T-helper 2 cell (primary cell): ENCODE measurements around the gene KRT17.
"Not testable (repeated sequence)": the region's sequence is repeated elsewhere in the genome, so short reads cannot be mapped to it uniquely, and the experiment has no call there.

Experiments used
- DNase-seq, 5 experiments: peaks; one replicate each; pipeline versions ENCODE4 v3.0.0 to v3.0.0-alpha.2; 2012 to 2022

Gene KRT17

DNA sequence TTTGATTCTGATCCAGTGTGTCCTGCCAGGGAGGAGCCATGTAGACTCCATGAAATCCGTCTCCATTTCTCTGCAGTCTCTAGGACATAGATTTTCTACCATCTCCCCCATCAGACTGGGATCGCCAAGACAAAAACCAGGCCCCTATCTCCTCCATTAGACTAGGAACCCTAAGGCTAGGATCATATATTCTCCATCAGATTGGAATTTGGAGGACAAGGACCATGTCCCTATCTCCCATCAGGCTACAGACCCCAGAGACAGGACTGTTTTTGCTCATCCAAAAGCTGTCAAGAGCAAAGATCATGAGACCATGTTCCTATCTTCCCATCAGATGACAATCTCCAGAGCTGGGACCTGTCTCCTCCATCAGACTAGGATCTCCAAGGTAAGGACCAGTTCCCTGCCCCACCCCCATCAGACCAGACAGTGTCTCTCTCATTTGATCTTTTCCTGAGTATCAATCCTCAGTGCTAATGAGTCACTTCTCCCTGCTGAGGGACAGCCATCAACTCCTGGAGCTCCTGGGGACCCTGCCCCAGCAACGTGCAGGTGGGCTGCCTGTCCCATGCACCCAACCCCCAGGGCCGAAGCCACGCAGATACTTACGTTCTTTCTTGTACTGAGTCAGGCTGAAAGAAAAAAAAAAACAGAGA is 4.3 kb downstream of the KRT17 start:
- not testable (repeated sequence) for DNase-seq

DNA sequence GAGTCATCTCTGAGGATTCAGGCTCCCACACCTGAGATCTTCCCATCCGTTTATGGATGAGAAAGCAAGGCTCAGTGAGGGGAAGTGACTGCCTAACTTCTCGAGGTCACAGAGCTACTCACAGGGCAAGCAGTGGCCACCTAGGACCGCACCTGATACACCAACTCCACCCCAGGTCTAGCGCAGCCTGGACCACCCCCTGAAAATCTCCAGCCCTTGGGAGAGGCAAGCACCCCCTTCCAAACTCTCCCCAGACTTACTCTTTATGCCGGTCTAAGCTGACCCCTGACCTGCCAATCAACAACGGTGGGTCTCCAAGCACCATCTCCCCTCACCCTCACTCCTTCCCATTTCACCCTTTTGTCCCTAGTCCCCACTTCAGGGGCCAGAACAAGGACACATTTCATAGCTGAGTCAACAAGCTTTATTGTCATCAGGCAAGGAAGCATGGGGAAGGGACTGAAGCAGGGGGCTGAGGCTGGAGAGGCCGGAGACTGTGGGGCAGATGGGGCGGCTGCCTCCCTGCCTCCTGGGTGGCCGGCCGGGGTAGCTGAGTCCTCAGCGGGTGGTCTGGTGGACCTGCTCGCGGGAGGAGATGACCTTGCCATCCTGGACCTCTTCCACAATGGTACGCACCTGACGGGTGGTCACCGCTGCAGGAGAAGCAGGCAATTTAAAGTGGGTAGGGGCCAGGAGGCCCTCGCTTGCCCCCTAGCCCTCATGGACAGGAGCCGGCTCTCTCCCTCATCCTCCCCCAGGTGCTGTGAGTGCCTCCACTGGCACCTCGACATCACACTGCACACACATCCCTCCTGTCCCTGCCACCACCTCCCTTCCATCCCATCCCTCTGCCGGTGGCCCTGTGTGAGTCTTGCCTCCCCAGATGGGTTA is 5.1 kb downstream of the KRT17 start:
- no peak for DNase-seq

DNA sequence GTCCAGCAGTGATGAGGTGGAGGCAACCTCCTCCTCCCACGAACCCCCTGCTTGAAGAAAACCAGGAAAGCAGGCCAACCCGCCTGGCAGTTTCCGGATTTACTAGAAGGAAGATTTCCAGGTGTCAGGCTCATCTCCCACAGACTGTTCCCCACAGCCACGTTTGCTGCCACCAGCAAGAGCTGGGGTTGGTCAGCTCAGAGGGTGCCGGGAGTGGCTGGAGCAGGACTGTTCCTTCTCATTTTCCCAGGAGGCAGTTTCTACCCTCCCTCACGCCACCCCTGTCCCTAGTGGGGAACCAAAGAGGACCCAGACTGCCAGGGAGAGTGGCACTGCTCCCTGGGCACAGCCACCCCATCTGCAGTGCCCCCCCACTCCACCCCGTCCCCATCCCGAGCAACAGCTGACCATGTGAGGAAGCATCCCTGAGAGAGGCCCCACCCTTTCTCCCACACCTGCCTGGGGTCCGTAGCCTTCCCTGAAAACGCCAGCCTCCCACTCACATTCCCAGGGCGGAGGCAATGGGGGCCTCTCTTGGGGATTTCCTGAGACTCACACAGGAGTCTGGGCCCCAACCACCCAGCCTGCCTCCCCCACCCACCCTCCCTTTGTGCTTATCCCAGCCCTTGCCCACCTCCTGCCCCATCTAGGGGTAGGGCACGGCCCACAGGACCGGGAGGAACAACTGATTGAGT is 5.9 kb downstream of the KRT17 start:
- no peak for DNase-seq

DNA sequence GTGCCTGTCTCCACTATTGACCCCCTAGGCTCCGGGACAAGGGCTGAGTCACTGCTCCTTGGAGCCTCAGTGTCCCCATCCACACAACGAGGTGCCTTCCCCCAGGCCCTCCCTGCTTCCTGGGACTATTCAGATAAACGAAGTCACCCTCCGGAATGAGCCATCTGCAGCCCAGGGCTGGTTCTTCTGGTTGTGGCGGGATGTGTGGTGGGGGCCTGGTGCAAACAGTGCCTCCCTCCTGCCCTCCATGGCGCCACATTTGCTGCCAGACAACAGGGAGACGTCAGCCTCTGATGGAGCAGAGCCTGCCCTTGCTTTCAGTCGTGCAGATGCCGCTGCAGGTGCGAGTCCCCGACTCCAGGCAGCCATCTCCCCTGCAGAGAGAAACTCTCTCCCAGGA is 6.7 kb downstream of the KRT17 start:
- no peak for DNase-seq

DNA sequence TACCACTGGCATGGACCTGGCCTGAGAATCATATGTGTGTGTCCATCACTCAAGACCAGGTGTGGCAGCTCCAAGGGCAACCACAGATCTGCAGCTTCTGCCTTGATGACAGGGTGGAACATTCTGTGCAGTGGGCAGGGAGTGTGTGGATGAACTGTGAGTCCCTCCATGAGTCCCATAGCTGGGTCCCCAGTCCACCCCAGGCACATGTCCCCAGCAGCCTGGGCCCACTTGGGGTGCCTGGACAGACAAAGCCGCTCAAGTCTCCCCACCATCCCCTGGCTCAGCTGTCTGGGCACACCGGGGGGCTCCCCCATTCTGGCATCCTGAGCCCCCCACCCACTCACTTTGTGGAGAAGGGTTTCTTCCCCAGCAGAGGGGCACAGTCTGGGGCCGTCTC is 7.2 kb downstream of the KRT17 start:
- DNase-seq: no peak

DNA sequence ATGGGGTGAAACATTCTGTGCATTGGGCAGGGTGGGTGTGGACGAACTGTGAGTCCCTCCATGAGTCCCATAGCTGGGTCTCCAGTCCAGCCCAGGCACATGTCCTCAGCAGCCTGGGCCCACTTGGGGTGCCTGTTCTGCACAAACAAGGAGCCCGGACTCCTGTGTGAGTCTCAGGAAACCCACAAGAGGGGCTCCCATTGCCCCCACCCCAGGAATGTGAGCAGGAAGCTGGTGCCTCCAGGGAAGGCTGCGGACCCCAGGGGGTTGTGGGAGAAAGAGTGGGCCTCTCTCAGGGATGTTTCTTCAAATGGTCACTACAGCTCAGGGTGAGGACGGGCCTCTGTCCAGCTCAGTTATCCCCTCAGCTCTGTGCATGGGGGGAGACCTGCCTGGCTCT is 7.9 kb downstream of the KRT17 start:
- not testable (repeated sequence) for DNase-seq

DNA sequence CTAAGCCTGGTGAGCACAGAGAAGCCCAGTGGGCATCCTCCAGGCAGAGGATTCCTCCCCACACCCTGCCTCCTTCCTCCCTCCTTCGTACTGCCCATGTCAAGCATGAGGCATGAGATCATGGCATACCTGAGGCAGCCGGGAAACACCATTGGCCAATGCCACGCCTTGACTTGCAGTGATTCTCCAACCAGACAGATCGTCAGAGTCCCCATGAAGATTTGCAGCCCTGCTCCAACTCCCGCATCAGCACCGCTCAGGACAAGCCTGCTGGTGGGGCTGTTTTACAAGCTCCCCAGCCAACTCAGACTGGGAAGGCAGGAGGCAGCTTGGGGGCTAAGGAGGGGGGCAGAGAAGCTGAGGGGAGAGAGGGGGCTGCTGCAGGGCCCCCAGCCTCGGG is 8.9 kb downstream of the KRT17 start:
- DNase-seq: no peak

DNA sequence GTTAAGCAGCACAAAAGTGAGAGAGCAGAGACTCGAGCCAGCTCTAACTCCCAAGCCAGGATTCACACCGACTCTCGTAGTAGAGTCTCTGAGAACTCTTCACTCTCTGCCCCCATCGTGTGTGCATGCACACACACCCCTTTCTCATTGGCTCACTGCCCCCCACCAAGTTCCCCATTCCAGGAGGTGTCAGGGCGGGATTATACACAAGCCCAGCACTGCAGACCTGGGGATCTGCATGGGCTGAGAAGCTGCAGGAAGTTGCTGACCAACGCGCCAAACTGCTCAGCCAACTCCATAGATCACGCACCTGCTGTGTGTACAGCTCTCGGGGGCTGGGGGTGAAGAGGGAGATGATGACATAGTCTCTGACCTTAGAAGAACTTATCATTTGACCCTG is 9.6 kb downstream of the KRT17 start:
- not testable (repeated sequence) for DNase-seq

DNA sequence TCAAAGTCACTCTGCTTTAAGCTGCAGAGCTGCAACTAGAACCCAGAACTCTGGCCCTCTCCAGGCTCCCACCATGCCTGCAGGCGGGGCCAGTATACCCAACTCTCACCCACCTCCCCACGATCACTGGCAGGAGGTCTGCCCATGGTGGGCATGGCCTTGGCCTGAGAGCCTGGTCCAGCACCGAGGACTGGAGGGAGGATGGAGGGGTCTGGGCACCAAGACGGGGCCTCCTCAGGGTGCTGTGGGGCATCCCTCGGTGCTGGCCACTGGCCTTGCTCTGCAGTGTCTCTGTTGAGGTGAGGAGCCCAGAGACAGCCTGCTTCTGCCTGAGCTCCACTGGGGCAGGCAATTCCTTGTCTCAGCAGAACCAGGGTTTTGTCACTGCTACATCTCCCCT is 10.3 kb downstream of the KRT17 start:
- no peak for DNase-seq

DNA sequence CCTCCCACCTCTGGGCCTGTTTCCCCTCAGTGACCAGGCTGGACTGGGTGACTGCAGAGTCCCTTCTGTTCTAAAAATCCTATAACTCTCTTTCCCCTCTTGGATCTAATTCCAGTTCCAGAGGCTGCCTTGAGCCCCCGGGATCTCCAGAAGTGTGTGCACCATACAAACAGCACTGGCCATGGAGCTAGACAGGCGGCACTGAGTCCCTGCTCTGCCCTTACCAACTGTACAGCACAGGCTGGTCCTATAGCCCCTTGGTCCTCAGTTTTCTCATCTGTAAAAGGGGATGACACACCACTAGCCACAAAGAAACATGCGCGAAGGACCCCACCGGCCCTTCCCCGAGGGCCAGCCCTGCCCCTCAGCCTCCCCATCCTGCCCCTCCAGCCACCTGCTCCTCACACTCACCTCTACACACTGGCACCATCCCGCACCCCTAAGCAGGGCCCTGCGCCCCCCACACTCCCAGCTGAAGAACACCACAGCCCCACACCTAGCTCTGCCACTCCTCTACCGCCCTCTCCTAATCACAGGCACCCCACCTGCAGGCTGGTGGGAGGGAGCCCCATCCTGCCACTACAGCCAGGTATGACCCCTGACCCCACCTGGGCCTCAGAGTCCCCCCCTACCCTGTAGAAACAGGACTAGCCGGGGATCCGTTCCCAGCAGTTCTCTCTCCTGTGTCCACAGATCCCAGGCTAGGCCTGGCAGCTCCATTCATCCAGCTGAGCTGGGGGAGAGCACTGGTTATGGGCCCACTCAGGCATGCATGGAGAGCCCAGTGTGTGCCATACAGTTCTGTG is 10.9 kb downstream of the KRT17 start:
- DNase-seq: no peak

DNA sequence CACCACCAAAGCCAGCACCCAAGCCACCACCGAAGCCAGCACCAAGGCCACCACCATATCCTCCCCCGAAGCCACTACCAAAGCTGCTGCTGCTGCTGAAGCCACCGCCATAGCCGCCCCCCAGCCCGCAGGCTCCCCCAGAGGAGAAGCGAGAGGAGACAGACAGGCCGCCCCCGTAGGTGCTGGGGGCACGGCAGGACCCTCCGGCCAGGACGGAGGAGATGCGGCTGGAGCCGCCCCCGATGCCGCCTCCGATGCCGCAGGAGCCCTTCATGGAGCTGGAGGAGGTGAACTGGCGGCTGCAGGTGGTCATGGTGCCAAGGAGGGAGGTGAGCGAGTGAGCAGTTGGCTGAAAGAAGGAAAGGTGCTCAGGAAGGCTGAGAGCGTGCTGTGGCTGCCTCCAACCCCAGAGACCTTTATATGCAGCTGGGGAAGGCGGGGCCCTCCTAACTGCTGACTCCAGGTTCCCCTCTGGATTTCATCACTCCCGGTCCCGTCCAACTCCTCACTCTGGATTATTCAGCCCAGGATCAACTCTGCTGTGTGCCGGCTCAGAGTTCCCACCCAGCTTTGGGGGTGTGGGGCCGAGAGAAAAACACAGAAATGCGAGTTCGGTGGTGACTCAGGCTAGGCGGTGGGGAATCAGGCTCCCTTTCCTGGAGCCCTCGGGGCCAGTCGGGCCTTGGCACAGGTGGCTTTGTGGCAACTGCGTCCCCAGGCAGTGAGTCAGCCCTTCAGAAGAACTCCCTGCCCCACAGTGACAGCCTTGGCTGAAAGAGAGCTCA is 11.8 kb downstream of the KRT17 start, which contains the start of gene KRT16:
Gene KRT16 (minus strand): TSS at position 392 of the 785 bp plus-strand sequence. CDS start 79 bp downstream, at position 313.
- not testable (repeated sequence) for DNase-seq

DNA sequence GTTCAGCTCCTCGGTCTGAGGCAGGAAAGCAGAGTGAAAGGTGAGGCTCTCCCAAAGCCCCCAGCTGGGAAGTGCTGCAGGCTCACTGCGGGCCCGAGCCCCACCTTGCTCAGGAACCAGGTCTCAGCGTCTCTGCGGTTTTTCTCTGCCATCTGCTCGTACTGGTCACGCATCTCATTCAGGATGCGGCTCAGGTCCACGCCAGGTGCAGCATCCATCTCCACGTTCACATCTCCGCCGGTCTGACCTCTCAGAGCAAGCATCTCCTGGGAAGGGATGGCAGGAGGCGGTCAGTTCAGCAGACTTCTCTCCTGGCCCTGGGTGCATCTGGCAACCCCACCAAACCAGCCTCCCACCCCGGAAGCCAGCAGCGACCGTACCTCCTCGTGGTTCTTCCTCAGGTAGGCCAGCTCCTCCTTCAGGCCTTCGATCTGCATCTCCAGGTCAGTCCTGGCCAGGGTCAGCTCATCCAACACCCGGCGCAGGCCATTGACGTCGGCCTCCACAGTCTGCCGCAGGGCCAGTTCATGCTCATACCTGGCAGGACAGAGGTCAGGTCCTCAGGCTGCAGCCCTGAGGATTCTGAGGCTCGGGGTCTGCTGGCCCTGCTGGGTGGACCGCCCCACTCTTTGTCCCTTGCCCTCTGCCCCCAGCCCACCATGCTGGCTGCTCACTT is 13.3 kb downstream of the KRT17 start:
- no peak for DNase-seq

DNA sequence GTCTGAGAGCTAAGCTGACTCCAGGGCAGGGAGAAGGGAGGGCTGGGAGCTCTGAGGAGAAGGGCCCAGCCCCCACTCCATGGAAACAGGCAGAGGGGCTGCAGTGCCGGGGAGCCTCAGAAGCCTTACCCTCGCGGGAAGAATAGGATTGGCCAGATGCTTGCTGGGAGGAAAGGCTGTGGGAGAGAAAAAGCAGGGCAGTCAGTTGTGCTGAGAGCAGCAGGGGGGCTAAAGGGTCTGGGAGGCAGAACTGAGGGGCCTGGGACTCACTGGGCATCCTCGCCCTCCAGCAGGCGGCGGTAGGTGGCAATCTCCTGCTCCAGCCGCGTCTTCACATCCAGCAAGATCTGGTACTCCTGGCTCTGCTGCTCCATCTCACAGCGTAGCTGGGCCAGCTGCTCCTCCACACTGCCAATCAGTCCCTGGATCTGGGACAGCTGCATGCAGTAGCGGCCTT is 14.3 kb downstream of the KRT17 start:
- DNase-seq: not testable (repeated sequence)

DNA sequence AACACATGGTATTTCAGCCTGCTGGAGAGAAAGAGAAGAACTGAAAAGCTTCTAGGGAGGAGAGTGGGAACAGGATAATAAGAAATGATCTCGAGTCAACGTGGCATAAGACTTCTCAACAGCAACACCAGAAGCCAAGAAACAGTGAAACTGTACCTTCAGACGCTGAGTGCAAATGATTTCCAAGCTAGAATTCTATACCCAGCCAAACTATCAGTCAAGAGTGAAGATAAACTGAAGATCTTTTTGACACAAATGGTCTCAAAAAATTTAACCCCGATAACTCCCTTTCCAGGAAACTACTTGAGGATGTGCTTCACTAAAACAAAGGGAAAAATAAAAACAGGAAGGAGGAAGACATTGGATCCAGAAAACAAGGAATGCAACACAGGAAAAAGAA is 17.4 kb downstream of the KRT17 start:
- not testable (repeated sequence) for DNase-seq

DNA sequence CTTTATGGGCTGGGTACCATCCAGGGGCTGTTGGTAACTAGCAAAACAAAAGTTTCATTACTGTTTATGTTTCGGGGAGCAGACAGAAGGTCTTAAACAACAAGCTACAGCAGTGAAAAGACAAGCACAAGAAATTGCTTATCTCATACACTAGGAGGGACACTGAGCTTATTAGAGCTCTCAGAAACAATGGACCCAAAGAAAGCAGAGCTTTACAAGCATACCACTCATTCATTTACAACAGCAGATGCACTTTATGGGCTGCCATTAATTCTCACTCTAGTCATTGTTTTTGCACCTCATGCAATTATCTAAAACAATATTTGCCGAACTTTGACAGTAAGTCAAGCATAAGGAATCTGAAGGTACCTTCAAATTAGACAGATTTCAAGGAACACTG is 21.9 kb downstream of the KRT17 start:
- DNase-seq: no peak

DNA sequence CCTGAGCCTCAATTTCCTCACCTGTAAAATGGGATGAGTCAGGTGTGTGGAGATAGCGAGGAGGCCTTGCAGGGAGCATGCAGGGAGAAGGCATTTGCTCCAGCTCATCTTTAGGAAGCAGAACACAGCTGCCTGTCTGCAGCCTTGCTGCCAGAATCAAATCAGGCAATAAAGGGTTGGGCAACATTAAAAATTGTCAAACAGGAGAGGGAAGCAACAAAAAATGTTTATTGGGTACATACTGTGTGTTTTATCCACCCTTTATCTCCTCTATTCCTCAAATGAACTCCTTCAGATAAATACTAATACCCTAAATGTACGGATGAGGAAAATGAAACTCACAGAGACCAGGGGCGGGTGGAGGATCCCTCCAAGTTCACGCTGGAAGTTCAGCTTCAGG is 24.1 kb downstream of the KRT17 start:
- no peak for DNase-seq

DNA sequence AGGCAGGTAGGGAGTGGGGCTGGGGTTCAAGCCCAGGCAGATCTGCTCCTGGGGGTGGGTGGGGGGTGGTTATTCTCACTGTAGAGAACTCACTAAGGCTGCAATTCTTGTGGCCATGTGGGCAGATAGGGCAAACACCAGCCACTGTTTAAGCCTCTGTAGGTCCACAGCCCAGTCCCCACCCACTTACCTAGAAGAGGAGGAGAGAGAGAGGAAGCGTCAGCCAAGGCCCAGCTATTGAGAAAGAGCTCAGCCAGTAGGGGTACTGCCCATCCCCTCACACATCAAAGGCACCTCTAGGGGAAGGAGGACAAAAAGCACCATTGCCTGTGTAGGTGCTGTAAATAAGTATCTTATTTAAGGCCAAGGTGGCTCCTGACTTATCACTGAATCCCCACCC is 24.7 kb downstream of the KRT17 start:
- no peak for DNase-seq

DNA sequence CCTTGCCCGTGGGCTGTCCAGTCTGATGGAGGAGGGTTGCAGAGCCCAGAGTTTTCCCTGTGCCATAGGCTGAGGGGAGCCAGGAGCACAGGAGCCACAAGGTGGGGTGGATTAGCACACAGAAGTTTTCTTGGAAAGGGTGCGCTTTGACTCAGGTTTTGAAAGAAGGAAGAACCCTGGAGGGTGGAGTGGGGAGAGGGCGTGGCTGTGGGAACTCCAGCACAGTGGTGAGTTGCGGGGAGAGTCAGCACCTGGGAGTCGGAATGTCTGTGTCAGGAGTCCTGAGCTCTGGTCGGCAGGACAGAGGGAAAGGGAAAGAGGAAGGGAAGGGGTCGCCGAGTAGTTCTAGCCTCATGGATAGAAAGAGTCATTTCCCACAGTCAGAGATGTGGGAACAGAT is 28.8 kb downstream of the KRT17 start:
- no peak for DNase-seq

DNA sequence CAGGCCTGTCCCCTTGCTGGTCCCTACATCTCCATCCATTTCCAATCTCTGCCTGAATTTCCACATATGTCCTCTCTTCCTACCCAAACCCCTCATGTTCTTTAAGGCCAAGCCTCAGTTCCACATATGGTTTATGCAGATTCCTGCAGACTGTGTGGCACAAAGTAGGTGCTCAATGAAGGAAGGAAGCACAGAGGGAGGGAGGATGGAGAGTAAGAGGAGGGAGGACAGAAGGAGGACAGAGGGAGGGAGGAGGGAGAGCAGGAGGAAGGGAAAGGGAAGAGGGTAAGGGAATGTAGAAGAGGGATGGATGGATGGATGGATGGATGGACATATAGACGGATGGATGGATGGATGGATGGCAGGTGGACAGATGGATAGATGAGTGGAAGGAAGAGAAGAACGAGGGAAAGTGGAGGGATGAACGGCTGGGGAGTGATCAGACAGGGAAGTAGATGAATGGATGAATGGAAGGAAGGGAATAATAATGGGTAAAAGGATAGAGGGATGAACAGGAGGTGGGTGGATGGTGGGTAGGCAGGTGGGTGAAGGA is 29.9 kb downstream of the KRT17 start:
- no peak for DNase-seq

DNA sequence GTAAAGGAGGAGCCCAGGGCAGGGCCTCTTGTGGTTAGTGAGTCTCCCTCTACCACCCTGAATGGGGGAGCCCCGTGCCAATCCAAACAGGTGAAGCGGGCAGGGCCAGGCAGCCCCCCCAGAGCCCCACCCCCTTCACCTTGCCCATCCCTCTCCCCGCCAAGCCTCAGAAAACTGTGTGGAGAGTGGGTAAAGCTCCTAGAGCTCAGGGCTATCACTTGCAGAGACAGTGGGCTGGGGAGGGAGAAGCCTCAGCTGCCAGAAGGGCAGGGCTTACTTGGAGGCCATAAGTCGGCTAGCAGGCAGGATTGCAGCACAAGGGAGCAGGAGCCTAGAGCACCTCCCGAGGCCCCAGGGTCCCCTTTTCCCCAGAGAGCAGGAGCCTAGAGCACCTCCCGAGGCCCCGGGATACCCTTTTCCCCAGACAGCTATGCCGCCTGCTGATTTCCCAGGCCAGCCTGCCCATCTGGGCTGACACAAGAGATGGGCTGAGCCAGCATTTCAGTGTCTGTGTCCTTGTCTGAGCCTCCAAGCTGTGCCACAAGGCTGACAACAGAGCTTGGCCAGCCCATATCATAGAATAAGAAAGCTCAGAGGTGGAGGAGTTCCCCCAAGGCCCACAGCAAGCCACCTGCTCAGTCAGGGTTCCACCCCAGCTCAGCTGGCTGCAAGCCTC is 30.9 kb downstream of the KRT17 start:
- DNase-seq: no peak
